A549 (cell line): Measurements from ENCODE around the gene LCE5A. TPM values are rescaled to one million over a fixed set of nuclear protein-coding genes. Genes with fewer than 3 reads are reported as not detected.

Experiments
- ATAC-seq, 2 experiments: fragments of 200-7000 bp in 1 of 2; fragments of >200 bp in 1 of 2; cut with Nextera tagmentation in 1 of 2; cut with Tn5 transposase in 1 of 2; 3 replicates each; pipeline versions ENCODE4 v1.8.0 to v1.9.1; 2018 to 2020; ENCODE audit warnings: mild to moderate bottlenecking in 1 of 2, moderate library complexity in 1 of 2
- CTCF ChIA-PET: fragments of 300-600 bp; sonication (Branson Sonifier 250); formaldehyde crosslinking; extraction: SDS; loops from one replicate; lab custom pipeline; 2021; ENCODE audit warnings: antibody characterized with exemption, inconsistent platforms; lab: Yijun Ruan, JAX
- POLR2A ChIA-PET: fragments of 350-600 bp; formaldehyde crosslinking; extraction: SDS; loops from one replicate; lab custom pipeline; 2021; ENCODE audit warnings: antibody characterized with exemption, inconsistent platforms; lab: Yijun Ruan, JAX
- DNase-seq, 2 experiments: peaks; one replicate each; pipeline versions ENCODE4 v3.0.0 to v3.0.0-alpha.2; 2011 to 2016; ENCODE audit warnings: low read depth in 1 of 2, low spot score in 1 of 2
- FAIRE-seq: peaks from 2 replicates; lab custom pipeline; 2011; peaks lifted over from hg19 to GRCh38; lab: Jason Lieb, UNC
- H3K27ac ChIP-seq, 2 experiments: fragments of >200 bp; sonication (Bioruptor Twin); formaldehyde crosslinking; 3 replicates each; pipeline ENCODE4 v1.5.1; 2016 to 2017
- H3K4me1 ChIP-seq: fragments of >200 bp; sonication (Bioruptor Twin); formaldehyde crosslinking; 3 replicates; pipeline ENCODE4 v1.6.1; 2016
- H3K4me2 ChIP-seq: fragments of >200 bp; sonication (Bioruptor Twin); formaldehyde crosslinking; 3 replicates; pipeline ENCODE4 v1.6.1; 2016
- H3K4me3 ChIP-seq: fragments of >200 bp; sonication (Bioruptor Twin); formaldehyde crosslinking; 3 replicates; pipeline ENCODE4 v1.5.1; 2016
- H3K9me3 ChIP-seq: fragments of >200 bp; sonication (Bioruptor Twin); formaldehyde crosslinking; 3 replicates; pipeline ENCODE4 v1.6.1; 2016
- CBX2 ChIP-seq: fragments of 200-600 bp; sonication (generic); IDR thresholded peaks from 2 replicates; pipeline ENCODE4 v1.6.1; 2016; ENCODE audit warnings: low read depth, mild to moderate bottlenecking, borderline replicate concordance
- CBX8 ChIP-seq: fragments of 200-600 bp; sonication (generic); IDR thresholded peaks from 2 replicates; pipeline ENCODE4 v1.6.1; 2016
- CEBPB ChIP-seq, 2 experiments: fragments of >200 bp in 1 of 2; sonication (Bioruptor Twin) in 1 of 2; formaldehyde crosslinking in 1 of 2; IDR thresholded peaks; 2 replicates each; pipeline ENCODE4 v1.6.1; 2012 to 2016
- CHD4 ChIP-seq: fragments of 200-600 bp; sonication (generic); IDR thresholded peaks from 2 replicates; pipeline ENCODE4 v1.6.1; 2016; ENCODE audit warnings: antibody characterized with exemption, mild to moderate bottlenecking, borderline replicate concordance
- CTCF ChIP-seq: fragments of >200 bp; sonication (Bioruptor Twin); formaldehyde crosslinking; IDR thresholded peaks from 3 replicates; pipeline ENCODE4 v1.5.1; 2016
- EHMT2 ChIP-seq: fragments of 200-600 bp; sonication (generic); IDR thresholded peaks from 2 replicates; pipeline ENCODE4 v1.6.1; 2016; ENCODE audit warnings: antibody characterized with exemption, low read depth, mild to moderate bottlenecking, moderate library complexity
- ELK1 ChIP-seq: fragments of 150-350 bp; IDR thresholded peaks from 2 replicates; pipeline ENCODE4 v1.6.1; 2014; ENCODE audit warnings: low read depth, mild to moderate bottlenecking, low read length
- FOXS1 ChIP-seq: fragments of 250-450 bp; sonication (Bioruptor Pico); IDR thresholded peaks from 2 replicates; pipeline ENCODE4 v1.5.0; 2020; ENCODE audit warnings: mild to moderate bottlenecking, moderate library complexity
- GATA3 ChIP-seq: IDR thresholded peaks from 2 replicates; pipeline ENCODE4 v1.6.1; 2012; ENCODE audit warnings: borderline replicate concordance
- HDAC2 ChIP-seq: fragments of 200-600 bp; sonication (generic); IDR thresholded peaks from 2 replicates; pipeline ENCODE4 v1.6.1; 2016
- HES2 ChIP-seq: fragments of >200 bp; sonication (Bioruptor Twin); formaldehyde crosslinking; IDR thresholded peaks from 2 replicates; pipeline ENCODE4 v1.6.1; 2016
- HMGXB4 ChIP-seq: fragments of 250-450 bp; sonication (Bioruptor Pico); IDR thresholded peaks from 2 replicates; pipeline ENCODE4 v1.5.0; 2021; ENCODE audit warnings: mild to moderate bottlenecking, moderate library complexity, borderline replicate concordance
- HOXB13 ChIP-seq: fragments of 250-450 bp; sonication (Bioruptor Pico); IDR thresholded peaks from 2 replicates; pipeline ENCODE4 v1.5.0; 2020; ENCODE audit warnings: low read depth, mild to moderate bottlenecking, moderate library complexity
- KDM1A ChIP-seq: fragments of 200-600 bp; sonication (generic); IDR thresholded peaks from 2 replicates; pipeline ENCODE4 v1.6.1; 2016; ENCODE audit warnings: low read depth, mild to moderate bottlenecking
- MAZ ChIP-seq: fragments of 150-350 bp; IDR thresholded peaks from 2 replicates; pipeline ENCODE4 v1.6.1; 2014; ENCODE audit warnings: antibody characterized with exemption, low read depth, low read length, borderline replicate concordance
- MYC ChIP-seq: IDR thresholded peaks from 2 replicates; pipeline ENCODE4 v1.6.1; 2012; ENCODE audit warnings: mild to moderate bottlenecking, inconsistent platforms, low read length, improper control_type of control experiment, borderline replicate concordance
- NFE2L2 ChIP-seq: fragments of 150-350 bp; conservative IDR thresholded peaks from 2 replicates; pipeline ENCODE4 v1.6.1; 2014; ENCODE audit warnings: low read length
- NPAS2 ChIP-seq: fragments of 250-450 bp; sonication (Bioruptor Pico); IDR thresholded peaks from 2 replicates; pipeline ENCODE4 v1.8.0; 2022; ENCODE audit warnings: mild to moderate bottlenecking, moderate library complexity, borderline replicate concordance
- PBX3 ChIP-seq: IDR thresholded peaks from 2 replicates; pipeline ENCODE4 v1.6.1; 2012
- POLR2AphosphoS2 ChIP-seq: conservative IDR thresholded peaks from 2 replicates; pipeline ENCODE4 v1.6.1; 2012; ENCODE audit warnings: low read length, improper control_type of control experiment, inconsistent platforms
- RAD21 ChIP-seq, 2 experiments: fragments of >200 bp in 1 of 2; sonication (Bioruptor Twin) in 1 of 2; formaldehyde crosslinking in 1 of 2; IDR thresholded peaks in 1 of 2; conservative IDR thresholded peaks in 1 of 2; 2 replicates in 1 of 2; 3 replicates in 1 of 2; pipeline ENCODE4 v1.6.1; 2012 to 2018; ENCODE audit warnings: inconsistent platforms in 1 of 2
- RARB ChIP-seq: fragments of 250-450 bp; sonication (Bioruptor Pico); IDR thresholded peaks from 2 replicates; pipeline ENCODE4 v1.8.0; 2021; ENCODE audit warnings: mild to moderate bottlenecking, moderate library complexity
- RCOR1 ChIP-seq: fragments of 150-350 bp; IDR thresholded peaks from 2 replicates; pipeline ENCODE4 v1.6.1; 2014; ENCODE audit warnings: antibody characterized with exemption, low read length, low read depth
- SMC3 ChIP-seq: fragments of >200 bp; sonication (Bioruptor Twin); formaldehyde crosslinking; IDR thresholded peaks from 3 replicates; pipeline ENCODE4 v1.6.1; 2018; ENCODE audit warnings: inconsistent platforms
- TP53 ChIP-seq: fragments of 250-450 bp; sonication (Bioruptor Pico); IDR thresholded peaks from 2 replicates; pipeline ENCODE4 v1.5.0; 2021; ENCODE audit warnings: mild to moderate bottlenecking, moderate library complexity
- USF2 ChIP-seq: fragments of 450-650 bp; IDR thresholded peaks from 2 replicates; pipeline ENCODE4 v1.6.1; 2014; ENCODE audit warnings: antibody characterized with exemption
- WGBS: methylation state at CpG from one replicate; pipeline ENCODE4 v1.1.6; 2017; ENCODE audit errors: missing lambda C conversion rate; 5-methylcytosine and 5-hydroxymethylcytosine counted together
- polyA plus RNA-seq, 4 experiments: library from polyadenylated mRNA; depleted of rRNA in 3 of 4; stranded (reverse); fragments of >200 nt; fragmentation: RNase III in 1 of 4; extraction: RNeasy Plus Mini Kit Qiagen cat#74134 plus additional on column Dnase treatment in 1 of 4; gene quantifications; 2 replicates in 3 of 4; 3 replicates in 1 of 4; pipeline ENCODE4 v1.2.3, GENCODE V29; 2011 to 2017

Gene LCE5A
- polyA plus RNA-seq, 2 of the 4 experiments (the other 2 are of a cell fraction): not detected

GRCh38 chr1:152539901-152540300, 29.3 kb downstream of the LCE5A start:
- no peak for ATAC-seq
- H3K9me3 ChIP-seq: no peaks in the 10 kb centered on the region
- no peak overlapping the region for H3K4me3 ChIP-seq
- POLR2A ChIA-PET: no interaction called here
- CTCF ChIA-PET: interaction anchor here (0.6 to 1.1 kb wide), 3 partner anchors 59 to 205 kb away, joined by 3 read pairs; no protein-coding TSS in a partner anchor
- 30% methylated on average over 2 of the region's 2 CpGs for WGBS
- H3K4me1 ChIP-seq: peaks cover 5% of the 10 kb centered on the region; the same call in 2 of the 3 replicates
- DNase-seq: peak in 1 of 2 experiments; percentile 21
- peak overlapping the region in 1 of 2 experiments; percentile 11; a peak in 1 of 6 replicates for H3K27ac ChIP-seq
- TF ChIP-seq TP53 (no peak), ELK1 (no peak), PBX3 (no peak), RCOR1 (no peak), FOXS1 (no peak), NPAS2 (no peak), CBX2 (no peak), HES2 (no peak), KDM1A (no peak), NFE2L2 (no peak)
- FAIRE-seq: no peak
- no peak overlapping the region for H3K4me2 ChIP-seq

- no peak overlapping the region for H3K4me2 ChIP-seq
- H3K4me1 ChIP-seq: peaks cover 5% of the 10 kb centered on the region; the same call in 2 of the 3 replicates
- peak; percentile 37 to 39 for DNase-seq
- 34% methylated on average over 4 of the region's 4 CpGs for WGBS
- H3K4me3 ChIP-seq: no peak overlapping the region
- ATAC-seq: peak in 1 of 2 experiments; percentile 80; a peak in 3 of 6 replicates
- no peak overlapping the region for H3K27ac ChIP-seq
- ChIA-PET CTCF (interaction anchor here (1.2 to 1.9 kb wide), 3 partner anchors 10 to 145 kb away, joined by 3 to 8 read pairs (median 4); no protein-coding TSS in a partner anchor), POLR2A (no interaction called here)
- FAIRE-seq: no peak
- TF ChIP-seq HDAC2 (no peak), MAZ (no peak), CTCF (peak; percentile 21; the same call in 1 of the 3 replicates), RAD21 (conservative IDR thresholded peaks at IDR 0.05 in 1 of 2, IDR thresholded peaks at IDR 0.05 in 1 of 2) (0 out of 5 replicates have a peak, but pooled peaks of 1 of the 2 experiments have one; percentile 5), HOXB13 (CRISPR knock-in tag) (no peak), POLR2AphosphoS2 (no peak), CHD4 (no peak), CBX8 (no peak)
- TF ChIP-seq, all 56 proteins: peak for 2
- no peaks in the 10 kb centered on the region for H3K9me3 ChIP-seq
These were observed 33.2 kb downstream of the LCE5A start for GRCh38 chr1:152543820-152544219.

GRCh38 chr1:152546704-152547103, 36.1 kb downstream of the LCE5A start:
- FAIRE-seq: no peak
- no peak for DNase-seq
- no peak overlapping the region for H3K4me2 ChIP-seq
- TF ChIP-seq EHMT2: no peak
- no peak for TF ChIP-seq HMGXB4
- no peak for TF ChIP-seq GATA3
- no peak for TF ChIP-seq POLR2AphosphoS2
- TF ChIP-seq SMC3: no peak
- TF ChIP-seq MYC: no peak
- no peak for TF ChIP-seq USF2
- TF ChIP-seq NFE2L2: no peak
- TF ChIP-seq RARB: no peak
- no peak for TF ChIP-seq CEBPB (IDR thresholded peaks at IDR 0.05)
- TF ChIP-seq, all 56 proteins: peak for 0
- Histone ChIP-seq H3K27ac (no peak overlapping the region), H3K4me1 (no peaks in the 10 kb centered on the region), H3K9me3 (no peaks in the 10 kb centered on the region), H3K4me3 (no peak overlapping the region)
- CTCF ChIA-PET: interaction anchor here (1.9 kb wide), 1 partner anchor 13 kb away, joined by 5 read pairs; no protein-coding TSS in a partner anchor
- no peak for ATAC-seq
- POLR2A ChIA-PET: no interaction called here
- 0% methylated on average over 1 of the region's 1 CpG for WGBS
